ENCODE measurements around the gene PLEKHD1.
"Not testable (repeated sequence)": the region's sequence is repeated elsewhere in the genome, so short reads cannot be mapped to it uniquely, and the experiment has no call there.

Gene PLEKHD1

GRCh38 chr14:69481815-69482568, 2.5 kb upstream of the PLEKHD1 start:
- no peak for DNase-seq

DNA sequence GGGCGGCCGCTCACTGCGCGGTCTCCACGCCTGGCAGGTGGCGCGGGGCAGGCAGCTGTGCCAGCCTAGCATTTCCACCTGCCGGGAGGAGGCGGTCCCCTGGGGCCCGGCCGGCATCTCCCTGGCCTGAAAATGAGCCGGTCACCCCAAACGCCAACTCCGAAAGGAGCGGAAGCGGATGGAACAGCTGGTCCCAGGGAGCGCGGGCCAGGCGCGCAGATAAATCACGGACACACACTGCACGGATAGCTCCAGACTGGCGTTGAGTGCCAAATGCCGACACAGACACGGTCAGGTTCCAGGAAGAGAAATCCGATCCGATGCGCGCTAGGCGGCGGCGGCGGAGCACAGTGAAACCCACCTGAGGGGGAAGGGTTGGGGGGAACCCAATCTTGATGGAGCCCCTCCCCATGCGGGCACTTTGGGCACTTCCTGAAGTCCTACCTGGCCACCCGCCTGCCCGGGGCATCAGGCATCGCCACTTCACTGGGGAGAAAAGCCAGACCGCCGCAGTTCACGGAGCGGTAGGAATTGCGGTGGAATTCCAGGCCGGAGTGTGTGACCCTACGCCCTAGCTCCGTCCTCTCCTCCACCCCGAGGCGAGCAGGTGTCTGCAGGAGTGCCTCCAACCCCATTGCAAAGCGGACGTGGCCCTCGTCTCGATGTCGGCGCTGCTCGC, 624 bp upstream of the PLEKHD1 start:
- peak; percentile 73 for DNase-seq

DNA sequence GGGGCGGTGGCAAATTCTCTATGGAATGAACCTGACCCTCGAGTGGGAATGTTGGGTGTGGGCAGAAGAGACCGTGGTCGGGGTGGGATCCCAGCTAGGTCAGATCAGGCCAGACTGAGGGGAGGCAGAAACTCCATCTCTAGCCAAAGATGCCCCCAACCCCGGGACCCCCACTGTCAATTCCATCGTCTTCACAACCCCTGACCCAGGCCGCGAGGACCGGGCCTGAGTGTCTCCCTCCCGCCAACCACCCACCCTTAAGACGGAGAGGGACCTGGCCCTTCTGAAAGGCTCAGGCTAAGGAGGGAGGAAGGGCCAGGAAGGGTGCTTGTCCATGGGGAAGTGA, 760 bp downstream of the PLEKHD1 start:
- no peak for DNase-seq

- no peak for DNase-seq
Measured at GRCh38 chr14:69485701-69486100, 1.2 kb downstream of the PLEKHD1 start.

GRCh38 chr14:69487226-69487625, 2.7 kb downstream of the PLEKHD1 start:
- DNase-seq = no peak

GRCh38 chr14:69487771-69488170, 3.2 kb downstream of the PLEKHD1 start:
- DNase-seq = no peak

- DNase-seq = no peak
Measured at GRCh38 chr14:69489495-69489894, 5.0 kb downstream of the PLEKHD1 start.

DNA sequence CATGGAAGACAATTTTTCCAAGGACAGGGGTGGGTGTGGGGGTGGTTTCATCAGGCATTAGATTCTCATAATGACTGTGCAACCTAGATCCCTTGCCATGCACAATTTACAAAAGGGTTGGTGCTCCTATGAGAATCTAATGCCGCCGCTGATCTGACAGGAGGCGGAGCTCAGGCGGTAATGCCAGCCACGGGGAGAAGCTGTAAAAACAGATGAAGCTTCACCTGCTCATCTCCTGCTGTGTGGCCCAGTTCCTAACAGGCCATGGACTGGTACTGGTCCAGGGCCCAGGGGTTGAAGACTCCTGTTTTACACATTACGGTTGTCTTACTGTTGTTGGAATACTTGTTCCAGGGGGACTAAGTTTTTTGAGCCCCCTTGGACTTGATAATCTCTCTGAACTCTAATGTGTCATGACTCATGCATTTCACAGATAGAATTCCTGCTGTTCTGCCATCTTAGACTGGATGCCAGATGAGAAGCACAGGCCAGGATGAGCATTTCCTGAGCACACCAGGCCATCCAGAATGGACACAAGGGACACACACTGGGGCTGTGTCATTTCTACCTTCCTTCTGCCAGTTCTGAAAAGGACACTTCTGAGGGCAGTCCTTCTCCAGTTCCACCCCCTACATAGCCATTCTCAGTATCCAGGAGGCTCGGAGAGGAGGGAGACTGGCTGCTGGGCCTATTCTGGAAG, 5.8 kb downstream of the PLEKHD1 start:
- DNase-seq = no peak

DNA sequence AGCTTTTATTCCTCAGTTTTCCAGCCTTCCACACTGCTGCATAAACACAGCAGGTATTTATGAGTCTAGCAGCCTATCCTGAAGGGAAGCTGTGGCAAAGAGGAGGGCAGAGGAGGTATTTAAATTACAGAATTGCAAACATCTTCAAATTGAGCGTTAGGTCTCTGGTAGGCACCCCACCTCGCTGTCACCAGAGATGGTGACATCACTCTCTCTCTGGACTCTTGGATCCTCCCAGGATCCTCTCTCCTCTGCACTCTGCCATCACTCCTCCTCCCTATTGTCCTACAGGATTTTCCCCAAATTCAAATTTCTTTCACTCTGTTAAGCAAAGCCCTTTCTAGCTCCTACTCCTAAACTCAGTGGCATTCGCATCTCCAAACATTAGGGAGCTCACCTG, 6.7 kb downstream of the PLEKHD1 start:
- no peak for DNase-seq

- DNase-seq = no peak
Measured at GRCh38 chr14:69493038-69493437, 8.5 kb downstream of the PLEKHD1 start.

GRCh38 chr14:69493791-69494190, 9.3 kb downstream of the PLEKHD1 start:
- no peak for DNase-seq

DNA sequence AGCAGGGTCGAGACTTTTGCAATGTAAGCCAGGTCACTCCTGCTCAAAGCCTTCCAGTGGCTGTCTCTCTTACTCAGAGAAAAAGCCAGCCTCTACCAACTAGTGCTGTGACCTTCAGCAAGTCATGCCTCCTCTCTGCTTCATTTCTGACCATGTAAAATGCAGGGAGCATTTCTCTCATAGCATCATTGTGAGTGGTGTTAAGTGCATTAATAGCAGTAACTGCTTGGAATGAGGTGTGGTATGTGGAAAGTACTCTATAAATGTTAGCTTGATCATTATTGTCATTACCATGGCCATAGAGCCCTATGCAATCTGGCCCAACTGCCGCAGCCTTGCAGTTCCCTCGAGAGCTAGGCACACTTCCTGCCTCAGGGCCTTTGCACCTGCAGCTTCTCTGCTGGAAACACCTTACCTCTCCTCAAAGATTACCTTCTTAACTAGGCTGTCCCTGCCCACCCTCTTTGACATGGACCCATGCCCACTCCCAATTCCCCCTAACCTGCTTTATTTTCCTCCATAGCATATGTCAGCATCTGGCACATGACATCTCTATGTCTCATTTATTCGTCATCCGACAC, 10.9 kb downstream of the PLEKHD1 start:
- no peak for DNase-seq

- not testable (repeated sequence) for DNase-seq
Measured at GRCh38 chr14:69497866-69498265, 13.3 kb downstream of the PLEKHD1 start.

DNA sequence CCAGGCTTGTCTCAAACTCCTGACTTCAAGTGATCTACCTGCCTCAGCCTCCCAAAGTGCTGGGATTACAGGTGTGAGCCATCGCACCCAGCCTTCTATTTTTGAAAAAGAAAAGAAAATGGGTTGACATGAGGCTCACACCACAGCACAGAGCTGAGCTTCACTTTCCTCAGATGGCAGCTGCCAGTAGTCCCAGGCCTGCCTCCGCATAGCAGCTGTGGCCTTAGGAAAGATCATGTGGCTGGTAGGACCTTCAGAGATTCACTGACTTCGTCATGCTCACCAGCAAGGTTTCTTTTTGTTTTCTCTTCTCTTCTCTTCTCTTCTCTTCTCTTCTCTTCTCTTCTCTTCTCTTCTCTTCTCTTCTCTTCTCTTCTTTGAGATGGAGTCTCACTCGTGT, 13.8 kb downstream of the PLEKHD1 start:
- DNase-seq = not testable (repeated sequence)

- DNase-seq = no peak
Measured at GRCh38 chr14:69499436-69499835, 14.9 kb downstream of the PLEKHD1 start.

DNA sequence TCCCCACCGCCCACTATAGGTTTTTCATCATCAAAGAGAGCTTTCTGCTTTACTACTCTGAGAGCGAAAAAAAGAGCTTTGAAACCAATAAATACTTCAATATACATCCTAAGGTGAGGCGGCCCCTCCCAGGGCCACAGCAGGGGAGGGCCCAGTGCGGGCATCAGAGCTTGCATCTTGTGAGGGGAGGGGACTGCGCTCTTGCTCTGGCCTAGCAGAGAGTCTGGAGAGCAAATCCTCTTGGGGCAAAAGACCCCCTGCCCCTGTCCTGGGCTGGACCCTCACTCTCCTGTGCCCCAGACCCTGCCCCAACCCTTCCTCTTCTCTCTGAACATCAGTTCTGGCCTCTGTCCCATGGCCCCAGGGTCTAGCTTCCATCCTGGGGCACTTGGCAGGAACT, 15.6 kb downstream of the PLEKHD1 start:
- DNase-seq = no peak

GRCh38 chr14:69500736-69501135, 16.2 kb downstream of the PLEKHD1 start:
- no peak for DNase-seq

GRCh38 chr14:69501423-69501838, 16.9 kb downstream of the PLEKHD1 start:
- no peak for DNase-seq

- no peak for DNase-seq
Measured at GRCh38 chr14:69504775-69505174, 20.2 kb downstream of the PLEKHD1 start.

DNA sequence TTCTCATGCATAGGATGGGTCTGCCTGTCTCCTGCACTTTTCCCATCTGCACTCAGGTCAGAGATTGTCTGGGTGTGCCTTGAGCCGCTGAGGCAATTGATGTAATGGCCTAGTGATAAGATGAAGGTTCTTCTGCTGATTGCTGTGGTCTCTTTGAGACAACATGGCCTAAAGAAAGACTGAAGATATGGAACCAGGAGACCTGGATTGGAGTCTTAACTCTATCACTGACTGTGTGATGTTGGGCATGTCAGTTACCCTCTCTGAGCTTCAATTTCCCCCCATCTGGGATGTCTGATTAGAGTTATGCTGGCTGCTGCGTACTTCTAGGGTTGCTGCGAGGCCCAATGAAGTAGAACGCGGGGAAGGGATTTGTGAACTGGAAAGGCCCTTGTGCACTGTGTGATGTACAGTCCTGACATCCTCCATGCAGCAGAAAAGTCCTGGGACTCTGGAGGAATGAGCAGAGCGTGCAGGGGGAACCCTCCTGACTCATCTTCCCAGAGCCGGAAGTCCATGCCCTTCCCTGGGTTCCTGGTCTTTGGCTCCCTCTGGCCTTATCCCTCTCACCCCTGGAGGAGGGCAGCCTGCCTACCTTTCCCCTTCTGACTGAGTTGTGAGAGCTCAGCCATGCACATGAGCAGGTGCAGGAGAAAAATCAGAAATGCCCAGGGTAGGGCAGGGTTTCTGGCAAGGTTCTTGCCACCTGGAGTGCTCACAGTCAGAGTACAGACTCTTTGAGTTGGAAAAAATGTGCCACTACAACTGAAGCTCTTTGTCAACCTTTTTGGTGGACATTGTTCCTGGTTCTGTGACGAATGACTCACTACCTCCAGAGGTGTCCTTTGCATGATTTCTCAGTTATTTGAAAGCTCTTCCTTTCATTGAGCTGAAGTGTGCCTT, 21.1 kb downstream of the PLEKHD1 start:
- DNase-seq = no peak

DNA sequence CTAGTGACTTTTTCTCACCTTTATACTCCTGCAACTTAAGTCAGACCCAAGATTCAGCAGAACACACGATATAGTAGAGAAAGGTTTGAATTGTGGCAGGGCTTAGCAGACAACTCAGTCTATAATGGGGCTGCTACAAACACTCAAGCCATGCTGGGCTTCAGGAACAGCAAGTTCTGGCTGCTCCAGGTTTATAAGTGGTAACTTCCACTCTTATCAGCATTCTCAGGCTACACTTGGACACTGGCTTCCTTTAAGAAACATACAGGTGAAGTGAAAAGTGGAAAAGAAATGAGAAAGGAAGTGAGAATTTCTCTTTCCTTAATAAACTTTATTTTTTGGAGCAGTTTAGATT, 21.7 kb downstream of the PLEKHD1 start:
- no peak for DNase-seq
